ENCODE results near the gene CCT7.
A peak's percentile ranks its signal among the peaks of the same experiment; 100 is the strongest.
"Not testable (repeated sequence)": the region's sequence is repeated elsewhere in the genome, so short reads cannot be mapped to it uniquely, and the experiment has no call there.

Gene CCT7

DNA sequence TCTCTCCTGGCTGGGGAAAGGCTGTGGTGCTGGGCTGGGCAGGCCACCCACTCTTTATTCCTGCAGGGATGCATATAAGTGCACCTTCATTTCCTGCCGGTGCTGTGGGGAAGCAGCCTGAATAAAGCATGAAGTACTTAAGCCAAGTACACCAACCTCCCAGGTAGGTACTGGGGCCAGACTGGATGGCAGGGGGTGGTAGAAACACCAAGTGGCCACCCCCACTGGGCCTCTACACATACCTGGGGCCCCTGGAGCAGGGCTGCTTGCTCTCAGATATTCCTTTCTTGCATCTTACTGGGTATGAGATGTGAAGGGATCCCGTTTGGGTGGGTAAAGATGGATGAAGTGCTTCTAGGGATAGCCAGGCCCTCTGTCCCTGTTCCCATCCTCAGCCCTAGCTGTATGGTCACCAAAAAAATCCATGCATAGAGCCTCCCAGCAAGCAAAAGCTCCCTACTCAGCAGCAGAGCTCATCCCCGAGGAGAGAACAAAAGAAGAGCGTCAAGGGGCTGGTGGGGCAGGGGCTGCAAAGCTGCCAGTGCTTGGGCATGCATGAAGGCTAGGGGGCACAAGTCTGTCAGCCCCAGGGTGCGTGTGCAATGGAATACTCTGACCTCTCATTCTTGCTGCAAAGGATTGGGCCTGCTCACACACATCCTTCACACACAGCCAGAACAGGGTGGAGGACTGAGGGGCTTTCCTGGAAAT lies 22.0 kb downstream of the CCT7 start:
- no peak for DNase-seq

DNA sequence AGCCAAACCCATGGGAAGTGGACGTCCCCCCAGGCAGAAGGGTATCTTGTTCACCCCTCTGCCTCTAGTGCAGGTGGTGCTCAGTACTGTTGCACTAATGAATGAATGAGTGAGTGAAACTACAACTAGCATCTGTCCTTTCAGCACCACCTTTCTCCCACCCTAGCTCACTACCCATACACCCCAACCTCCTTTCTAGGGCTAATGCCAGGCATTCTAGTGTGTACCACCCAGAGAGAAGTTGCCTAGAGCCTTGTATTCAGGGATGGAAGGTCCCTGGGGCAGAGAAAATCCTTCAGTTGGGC lies 22.5 kb downstream of the CCT7 start:
- no peak for DNase-seq

DNA sequence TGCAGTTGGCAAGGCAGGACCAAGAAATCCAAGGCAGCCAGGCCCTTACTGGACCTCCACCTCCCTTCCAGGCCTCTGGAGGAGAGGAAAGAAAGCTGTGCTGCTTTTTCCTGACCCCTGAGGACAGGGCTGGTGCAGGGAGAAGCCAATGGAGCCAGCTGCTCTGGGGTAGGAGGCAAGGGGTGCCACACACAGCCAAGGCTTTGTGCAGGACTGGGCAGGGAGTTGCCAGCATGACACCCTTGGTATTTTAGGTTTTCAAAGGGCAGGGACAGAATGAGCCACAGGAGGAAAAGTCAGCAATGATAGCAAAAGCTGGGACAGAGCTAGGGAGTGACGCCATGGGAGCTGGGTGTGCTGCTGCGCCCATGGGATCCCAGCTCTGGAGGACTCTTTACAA lies 22.9 kb downstream of the CCT7 start:
- no peak for DNase-seq

DNA sequence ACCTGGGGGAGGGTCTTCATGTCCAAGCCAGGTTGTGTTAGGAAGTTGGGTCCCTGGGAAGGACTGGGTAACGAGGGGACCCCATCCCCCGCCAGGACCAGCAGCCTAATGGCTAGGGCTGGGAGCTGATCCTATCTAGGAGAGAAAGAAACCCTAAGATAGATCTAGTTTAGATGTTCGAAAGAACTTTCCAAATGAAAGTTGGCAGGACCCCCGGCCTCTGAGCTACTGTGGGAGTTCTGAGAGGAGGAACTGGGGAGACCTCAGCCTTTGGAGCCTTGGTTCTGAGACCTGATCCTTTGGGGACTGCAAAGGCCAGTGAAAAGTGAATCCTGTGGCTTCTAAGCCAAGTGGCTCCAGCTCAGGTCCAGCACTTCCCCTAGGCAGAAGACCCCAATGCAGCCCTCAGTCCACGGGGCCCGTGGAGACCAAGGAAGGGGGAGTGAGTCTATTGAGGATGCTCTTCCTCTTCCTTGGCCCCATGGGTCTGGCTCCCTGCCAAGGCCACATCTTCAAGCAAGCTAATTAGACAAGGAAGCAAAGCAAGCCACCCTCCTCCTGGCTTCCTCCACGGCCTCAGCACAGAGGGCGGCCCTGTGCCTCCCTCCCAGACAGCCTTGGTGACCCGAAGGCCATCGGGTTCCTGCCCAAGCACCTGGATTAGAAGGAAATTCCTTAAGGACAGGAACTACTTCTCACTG lies 23.5 kb downstream of the CCT7 start:
- peak; percentile 12 for DNase-seq

DNA sequence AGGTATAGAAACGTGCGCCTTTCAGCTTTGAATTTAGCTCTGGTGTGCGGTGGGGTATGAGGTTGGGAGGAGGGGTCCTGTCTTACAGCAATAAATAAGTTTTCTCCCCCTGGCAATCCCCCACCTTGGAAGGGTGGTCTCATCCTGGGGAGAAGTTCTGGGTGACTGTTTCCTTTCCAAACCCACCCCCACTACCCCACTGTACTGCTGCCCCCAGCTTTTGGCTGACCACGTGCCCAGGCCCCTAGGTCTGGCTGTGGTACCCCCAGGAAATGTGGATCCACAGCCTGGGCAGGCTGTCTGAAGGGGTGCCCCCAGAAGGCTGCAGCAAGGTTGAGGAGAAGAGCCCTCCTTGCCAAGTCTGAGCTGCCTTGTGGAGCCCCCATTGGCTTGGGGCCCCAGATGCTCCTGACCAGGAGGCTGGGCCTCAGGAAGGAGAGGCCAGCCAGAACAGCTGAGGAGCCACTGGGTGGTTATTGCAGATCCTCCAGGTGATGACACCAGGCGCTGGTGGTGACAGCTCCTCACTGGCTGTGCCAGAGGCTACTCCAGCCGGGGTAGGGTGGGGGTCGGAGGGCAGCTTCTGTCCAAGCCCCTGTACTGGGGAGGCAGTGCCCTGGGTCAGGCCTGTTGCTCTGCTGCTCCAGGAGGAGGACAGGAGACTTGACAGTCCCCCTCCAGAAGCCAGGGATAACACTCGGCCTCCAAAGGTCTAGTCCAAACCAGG lies 24.2 kb downstream of the CCT7 start:
- DNase-seq: no peak

DNA sequence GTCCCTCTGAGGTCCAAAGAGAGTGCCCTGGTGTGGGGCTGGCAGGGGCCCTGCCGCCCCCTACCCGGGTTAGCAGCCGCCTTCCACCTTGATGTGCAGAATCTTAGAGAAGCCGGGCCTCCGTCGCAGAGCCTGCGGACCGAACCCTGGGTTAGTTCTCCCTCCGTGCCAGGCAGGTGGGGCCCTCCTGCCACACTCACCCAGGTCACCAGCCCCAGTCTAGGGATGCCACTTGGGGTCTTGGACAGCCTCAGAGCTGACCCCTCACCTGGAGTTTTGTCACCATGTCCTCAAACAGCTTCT lies 24.8 kb downstream of the CCT7 start:
- no peak for DNase-seq

DNA sequence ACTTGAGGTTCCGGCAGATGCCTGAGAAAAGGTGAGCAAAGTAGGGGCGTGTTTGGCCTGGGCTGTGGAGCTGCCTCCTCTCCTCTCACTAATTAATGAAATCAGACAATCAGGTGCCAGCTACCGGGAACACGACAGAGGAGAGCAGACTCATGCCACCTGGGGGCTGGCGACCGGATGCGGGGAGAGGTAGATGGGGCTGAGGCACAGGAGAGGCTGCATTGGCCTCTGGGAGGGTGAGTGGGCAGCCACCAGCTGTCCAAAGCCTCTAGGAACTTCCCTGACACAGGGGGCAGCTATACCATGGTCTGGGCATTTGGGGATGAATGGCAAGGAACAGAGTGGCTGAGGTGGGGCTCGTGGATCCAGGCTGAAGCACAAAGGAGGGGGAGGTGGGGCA lies 25.2 kb downstream of the CCT7 start:
- no peak for DNase-seq

DNA sequence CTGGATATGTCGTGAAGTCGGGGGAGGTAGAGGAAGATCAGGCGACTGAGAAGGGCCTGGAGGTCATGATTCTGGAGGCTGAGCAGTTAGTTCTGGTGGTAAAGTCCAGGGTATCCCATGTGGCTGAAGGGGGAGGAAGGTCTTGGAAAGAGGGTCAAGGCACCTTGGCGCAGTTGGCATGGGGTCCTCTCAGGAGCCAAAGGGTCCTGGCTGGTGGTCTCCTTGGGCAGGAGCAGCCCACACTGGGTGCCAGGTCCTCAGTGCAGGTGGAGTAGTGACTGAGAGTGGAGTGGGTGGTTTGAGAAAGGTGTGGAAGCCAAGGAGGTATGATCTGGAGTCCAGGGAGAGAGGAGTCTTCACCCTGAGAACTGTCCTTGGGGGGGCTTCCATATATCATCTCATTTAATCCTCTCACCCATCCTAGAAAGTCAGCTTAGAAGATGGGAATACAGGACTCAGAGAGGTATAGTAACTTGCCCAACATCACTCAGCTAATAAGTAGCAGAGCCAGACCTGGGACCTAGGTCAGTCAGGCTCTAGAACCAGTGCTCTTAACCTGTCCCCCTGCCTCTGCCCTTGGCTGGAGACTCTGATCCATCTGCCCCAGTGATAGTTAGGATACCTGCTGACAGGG lies 25.7 kb downstream of the CCT7 start:
- no peak for DNase-seq

DNA sequence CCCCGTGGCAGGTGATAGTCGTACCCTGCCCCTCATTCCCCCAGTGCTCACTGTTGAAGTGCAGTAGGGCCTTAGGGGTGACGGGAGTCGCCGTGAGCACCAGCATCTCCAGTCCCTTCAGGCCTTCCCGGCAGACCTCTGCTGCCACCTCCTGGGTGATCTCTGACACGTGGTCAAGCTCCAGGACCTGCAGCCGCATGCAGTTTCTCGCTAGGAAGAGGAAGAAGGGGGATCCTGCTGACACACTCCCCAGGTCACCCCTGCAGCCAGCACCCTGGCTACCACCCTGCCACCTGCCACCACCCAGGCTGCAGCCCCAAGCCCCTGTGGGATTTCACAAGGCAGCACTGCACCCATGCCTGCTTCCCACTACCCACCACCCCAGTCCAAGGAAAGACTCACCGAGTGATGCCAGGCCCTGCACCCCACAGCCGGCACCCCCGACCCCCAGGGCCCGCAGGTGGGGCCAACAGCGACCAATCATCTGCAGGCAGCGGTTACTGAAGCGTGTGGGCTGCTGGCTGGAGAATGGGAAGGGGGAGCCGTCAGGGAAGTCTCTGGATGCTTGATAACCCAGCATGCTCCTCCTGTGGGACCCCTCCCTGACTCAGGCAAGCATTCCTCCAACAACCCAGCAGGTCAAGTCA lies 26.4 kb downstream of the CCT7 start:
- peak; percentile 31 for DNase-seq

DNA sequence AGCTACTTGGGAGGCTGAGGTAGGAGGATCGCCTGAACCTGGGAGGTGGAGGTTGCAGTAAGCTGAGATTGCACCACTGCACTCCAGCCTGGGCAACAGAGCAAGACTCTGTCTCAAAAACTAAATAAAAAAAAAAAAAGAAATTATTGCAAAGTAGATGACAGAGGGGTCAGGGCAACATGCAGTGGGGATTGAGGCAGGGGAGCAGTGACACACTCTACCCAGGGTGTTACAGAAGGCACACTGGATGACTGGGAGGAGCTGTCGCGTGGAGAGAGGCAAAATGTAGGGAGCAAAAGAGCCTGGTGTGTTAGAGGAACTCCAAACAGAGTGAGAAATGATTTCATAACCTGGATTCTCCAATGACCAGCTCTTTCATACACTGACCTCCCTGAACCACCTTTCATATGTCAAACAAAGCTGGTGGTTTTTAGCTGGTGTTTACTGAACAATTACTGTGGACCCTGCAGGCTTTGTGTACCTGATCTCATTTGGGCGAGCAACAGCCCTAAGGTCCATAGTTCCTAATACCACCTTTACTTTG lies 28.1 kb downstream of the CCT7 start:
- DNase-seq: no peak

DNA sequence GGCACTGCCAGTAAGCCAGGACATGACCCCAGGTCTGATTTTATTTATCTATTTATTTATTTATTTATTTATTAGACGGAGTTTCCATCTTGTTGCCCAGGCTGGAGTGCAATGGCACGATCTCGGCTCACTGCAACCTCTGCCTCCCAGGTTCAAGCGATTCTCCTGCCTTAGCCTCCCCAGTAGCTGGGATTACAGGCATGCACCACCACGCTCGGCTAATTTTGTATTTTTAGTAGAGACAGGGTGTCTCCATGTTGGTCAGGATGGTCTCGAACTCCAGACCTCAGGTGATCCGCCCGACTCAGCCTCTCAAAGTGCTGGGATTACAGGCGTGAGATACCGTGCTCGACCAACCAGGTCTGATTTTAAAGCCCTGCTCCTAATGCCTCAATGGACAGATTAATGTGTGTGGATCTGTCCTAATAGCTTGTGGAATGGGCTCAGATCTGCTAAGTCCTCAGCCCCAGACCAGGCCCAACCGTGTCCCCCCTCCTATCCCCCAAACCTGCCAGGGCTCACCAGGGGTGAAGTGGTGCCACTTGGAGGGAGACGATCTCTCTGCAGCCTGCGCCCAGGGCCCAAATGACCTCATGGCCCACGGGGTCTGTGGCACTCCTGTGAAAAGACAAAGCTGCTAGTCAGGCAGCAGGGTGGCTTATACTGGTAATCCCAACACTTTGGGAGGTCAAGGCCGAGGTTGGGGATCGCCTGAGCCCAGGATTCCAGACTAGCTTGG lies 28.8 kb downstream of the CCT7 start:
- DNase-seq: not testable (repeated sequence)

DNA sequence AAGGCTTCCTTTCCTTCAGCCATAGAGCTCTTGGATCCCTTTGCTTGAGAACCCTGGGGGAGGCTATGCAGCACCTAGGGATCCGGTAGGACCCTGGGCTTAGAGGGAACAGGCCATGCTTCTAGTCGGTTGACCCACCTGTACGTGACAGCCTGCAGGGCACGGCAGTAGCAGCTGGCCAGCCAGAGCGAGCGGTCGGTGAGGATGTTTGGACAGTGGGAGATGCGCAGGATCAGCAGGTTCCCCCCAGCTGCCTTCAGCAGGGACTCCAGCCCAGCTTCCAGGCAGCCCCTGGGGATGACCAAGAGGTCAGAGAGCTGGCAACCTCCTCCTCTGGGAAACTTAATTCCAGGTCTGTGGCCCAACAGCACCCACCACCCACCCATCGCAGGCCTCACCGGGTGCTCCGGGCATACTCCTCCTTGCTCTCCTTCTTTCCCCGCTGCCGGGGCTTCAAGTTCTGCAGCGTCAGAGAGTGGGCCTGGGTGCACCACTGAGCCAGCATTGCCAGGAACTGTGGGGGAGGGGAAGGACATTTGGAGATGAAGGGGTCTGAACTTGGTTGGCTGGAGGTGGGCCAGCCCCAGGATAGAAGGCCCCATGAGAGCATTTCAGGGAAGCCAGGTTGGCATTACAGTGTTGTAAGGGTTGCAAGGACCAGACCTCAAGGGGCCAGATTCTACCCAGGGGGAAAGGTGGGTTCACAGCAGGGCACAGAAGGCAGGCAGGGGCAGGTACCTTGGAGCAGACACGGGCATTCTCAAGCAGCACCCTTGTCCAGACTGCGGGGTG lies 29.6 kb downstream of the CCT7 start:
- no peak for DNase-seq

DNA sequence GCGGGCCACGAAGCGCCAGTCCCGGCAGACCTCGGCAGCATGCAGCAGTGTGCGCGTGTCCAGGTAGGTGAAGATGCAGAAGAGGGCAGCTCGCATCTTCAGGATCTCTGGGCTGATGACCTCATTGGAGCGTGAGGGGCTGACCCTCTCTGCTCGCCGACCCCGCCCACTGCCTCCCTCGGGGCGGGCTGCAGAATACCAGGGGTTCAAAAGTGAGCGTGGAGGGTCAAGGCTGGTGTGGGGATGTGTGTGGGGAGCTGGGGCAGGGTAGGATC lies 30.2 kb downstream of the CCT7 start:
- DNase-seq: no peak

DNA sequence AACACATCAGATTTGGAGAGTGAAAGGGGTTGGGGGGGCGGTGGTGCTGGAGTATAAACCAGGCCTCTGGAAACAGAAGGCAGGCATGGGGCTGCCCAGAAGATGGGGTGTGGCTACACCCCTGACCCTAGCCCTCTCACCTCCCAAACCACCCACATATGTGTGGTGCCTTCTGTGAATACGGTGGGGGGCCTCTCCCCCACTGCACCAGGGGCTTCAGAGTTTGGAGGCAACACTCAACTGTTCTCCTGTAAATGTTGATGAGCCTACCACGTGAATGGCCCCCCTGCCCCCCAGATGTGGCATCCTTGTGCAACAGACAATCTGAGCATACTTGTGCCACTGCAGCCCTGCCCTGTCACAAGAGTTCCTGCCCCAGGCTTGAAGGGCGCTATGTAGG lies 30.7 kb downstream of the CCT7 start:
- no peak for DNase-seq

DNA sequence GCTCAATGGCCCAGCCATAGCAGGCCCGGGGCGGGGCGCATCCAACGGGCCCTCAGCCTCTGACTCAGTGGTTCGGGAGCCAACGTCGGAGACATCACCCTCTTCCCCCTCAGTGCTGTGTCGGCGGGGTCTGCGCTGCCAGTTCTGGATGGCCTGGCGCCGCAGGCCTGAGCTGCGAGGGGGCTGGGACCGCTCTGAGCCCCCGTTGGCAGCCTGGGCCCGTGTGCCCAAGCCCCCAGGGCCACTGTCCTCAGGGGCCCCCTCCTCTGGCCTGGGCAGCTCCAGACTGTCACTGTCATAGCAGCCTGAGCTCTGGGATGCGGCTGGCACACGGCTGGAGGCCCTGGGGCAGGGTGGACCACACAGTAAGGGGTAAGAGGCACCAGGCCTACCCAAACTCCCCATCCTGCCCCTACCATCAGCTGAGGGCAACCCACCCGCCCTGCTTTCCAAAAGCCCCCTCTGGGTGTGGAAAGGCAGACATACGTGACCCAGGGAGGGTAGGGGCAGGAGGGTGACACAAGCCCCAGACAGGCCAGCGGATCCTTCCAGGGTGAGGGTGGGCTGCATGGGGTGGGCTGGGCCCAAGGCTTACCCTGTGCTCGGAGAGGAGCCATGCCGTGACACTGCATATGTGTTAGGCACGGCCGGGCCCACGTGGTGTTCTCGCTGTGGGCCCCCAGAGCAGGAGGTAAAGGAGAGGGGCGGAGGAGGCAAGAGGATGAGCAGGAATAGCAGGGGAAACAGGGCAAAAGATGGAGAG lies 31.4 kb downstream of the CCT7 start:
- DNase-seq: no peak

DNA sequence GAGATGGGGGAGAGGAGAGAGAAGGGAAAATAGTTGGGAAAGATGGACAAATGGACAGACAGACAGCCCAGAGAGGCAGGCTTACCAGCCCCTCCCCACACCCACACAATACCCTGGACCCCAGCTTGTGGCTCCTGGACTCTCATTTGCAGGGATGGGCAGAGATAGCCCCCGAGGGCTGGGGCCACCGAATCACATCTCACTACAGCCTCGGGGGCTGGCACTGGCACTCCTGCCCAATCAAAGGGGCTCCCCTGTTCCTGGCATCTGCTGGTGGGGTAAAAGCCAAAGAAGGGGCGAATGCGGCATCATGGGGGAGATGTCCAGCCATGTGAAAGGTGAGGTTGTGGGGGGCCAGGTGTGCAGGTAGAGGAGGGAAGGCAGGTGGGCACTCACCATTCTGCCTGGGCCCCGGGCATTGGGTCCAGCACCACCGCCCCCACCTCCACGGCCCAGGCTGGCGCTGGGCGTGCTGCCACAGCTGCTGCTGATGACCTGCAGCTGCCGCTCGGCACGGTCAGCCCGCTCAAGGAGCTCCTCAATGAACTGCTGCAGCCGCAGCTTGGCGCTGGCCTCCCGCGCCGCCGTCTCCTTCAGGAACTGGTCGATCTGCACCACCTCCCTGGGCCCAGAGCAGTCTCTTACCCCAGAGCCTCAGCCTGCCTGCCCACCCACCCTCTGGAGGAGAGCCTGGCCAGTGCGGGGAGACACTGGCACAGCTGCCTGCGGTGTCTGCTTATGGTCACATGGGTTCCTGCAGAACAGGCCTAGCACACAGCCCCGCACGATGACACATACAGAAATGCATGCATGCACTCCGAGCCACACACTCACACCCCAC lies 32.2 kb downstream of the CCT7 start:
- no peak for DNase-seq

DNA sequence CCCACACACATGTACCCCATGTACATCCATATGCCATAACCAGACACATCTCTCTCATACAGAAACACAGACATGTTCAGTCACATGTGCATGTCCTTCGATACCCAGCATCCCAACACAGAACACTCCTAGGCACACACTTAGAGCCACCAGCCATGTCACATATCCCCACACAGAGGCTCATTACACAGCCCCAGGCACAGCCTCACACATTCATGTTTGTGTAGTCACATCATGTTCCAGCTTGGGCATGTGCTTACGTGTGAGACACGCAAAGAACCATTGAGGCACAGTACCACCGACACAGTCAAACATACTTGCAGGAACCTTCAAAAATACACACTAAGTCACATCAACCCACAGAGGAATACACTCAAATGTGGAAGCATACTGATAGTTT lies 32.9 kb downstream of the CCT7 start:
- no peak for DNase-seq

DNA sequence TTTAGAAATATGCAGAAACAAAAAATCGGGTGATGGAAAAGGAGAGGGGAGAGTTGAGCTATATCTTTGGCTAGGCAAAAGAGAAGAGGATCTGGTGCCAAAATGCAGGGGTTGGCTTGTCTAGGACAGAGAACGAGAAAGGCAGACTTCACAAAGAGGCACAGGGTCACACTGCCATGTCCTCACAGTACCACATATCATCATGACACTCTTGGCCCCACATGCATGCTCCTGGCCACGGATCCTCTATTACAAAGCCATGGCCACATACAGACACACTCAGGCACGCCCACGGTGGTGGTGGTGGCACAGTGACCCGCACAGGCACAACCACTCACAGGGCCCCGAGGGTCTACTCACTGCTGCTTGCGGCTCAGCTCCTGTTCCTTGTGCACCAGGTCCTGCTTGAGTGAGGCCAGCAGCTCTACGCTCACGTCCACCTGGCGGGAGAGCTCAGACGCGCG lies 34.3 kb downstream of the CCT7 start:
- DNase-seq: no peak

DNA sequence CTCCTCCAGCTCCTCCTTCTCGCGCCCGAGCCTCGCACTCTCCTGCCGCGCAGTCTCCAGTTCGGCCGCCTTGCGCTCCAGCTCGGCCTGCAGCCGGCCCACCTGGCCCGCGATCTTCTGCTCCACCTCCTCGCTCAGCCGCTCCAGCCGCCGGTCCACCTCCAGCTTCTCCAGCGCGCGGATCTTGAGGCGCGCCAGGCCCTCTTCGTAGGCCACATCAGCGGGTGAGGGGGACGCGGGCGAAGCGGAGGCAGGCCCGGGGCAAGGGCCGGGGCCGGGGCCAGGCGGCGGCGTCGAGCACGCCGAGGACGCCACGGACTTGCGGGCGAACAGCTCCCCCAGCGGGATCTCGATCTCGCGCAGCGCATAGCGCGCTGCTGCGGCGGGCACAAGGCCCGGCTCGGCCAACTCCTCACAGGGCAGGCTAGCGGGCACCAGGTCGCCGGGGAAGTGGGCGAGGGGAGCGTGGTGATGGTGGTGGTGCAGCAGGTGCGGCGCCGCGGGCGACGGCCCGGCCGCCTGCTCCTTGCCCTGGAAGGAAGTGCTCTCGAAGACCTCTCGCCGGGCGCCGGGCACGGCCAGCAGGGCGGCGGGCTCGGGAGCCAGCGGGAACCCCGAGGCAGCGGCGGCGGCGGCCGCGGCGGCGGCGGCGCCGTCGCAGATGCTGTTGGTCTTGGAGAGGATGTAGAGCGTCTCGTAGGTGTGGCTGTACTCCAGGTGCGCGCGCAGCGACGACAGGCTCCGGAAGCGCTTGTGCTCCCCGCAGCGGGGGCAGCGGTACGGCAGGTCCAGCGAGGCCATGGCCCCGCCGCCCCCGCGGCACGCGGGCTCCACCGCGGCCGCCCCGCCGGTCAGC lies 35.0 kb downstream of the CCT7 start:
- DNase-seq: no peak
